GM19397 (cell line): ENCODE results near the gene DDB1.
"Not testable (repeated sequence)": the region's sequence is repeated elsewhere in the genome, so short reads cannot be mapped to it uniquely, and the experiment has no call there.

ENCODE experiments used
- ATAC-seq: cut with Tn5 transposase; IDR thresholded peaks from one replicate; pipeline ENCODE4 v1.9.1; 2021; ENCODE audit warnings: mild to moderate bottlenecking, moderate library complexity; ENCODE audit not compliant: unreplicated experiment

Gene DDB1

GRCh38 chr11:61273178-61274078 is 59.5 kb downstream of the DDB1 start:
- ATAC-seq = no peak

GRCh38 chr11:61272731-61273130 is 60.2 kb downstream of the DDB1 start:
- ATAC-seq = no peak

GRCh38 chr11:61270354-61271076 is 62.4 kb downstream of the DDB1 start:
- no peak for ATAC-seq

GRCh38 chr11:61268588-61269250 is 64.2 kb downstream of the DDB1 start:
- ATAC-seq = no peak

GRCh38 chr11:61267437-61267841 is 65.5 kb downstream of the DDB1 start:
- no peak for ATAC-seq

GRCh38 chr11:61266602-61267001 is 66.3 kb downstream of the DDB1 start:
- no peak for ATAC-seq

GRCh38 chr11:61265357-61265756 is 67.5 kb downstream of the DDB1 start:
- ATAC-seq = no peak

- ATAC-seq = no peak
Measured at GRCh38 chr11:61264795-61265194, 68.1 kb downstream of the DDB1 start.

- no peak for ATAC-seq
Measured at GRCh38 chr11:61264371-61264770, 68.5 kb downstream of the DDB1 start.

- no peak for ATAC-seq
Measured at GRCh38 chr11:61259363-61259762, 73.5 kb downstream of the DDB1 start.

GRCh38 chr11:61258546-61258945 is 74.4 kb downstream of the DDB1 start:
- ATAC-seq = no peak

GRCh38 chr11:61256710-61257482 is 76.0 kb downstream of the DDB1 start:
- no peak for ATAC-seq

GRCh38 chr11:61254403-61255025 is 78.4 kb downstream of the DDB1 start:
- ATAC-seq = no peak

- ATAC-seq = not testable (repeated sequence)
Measured at GRCh38 chr11:61252332-61252731, 80.6 kb downstream of the DDB1 start.

GRCh38 chr11:61250796-61251765 is 81.8 kb downstream of the DDB1 start:
- not testable (repeated sequence) for ATAC-seq
